ENCODE results near the gene CBX5.

The CBX5 gene

DNA sequence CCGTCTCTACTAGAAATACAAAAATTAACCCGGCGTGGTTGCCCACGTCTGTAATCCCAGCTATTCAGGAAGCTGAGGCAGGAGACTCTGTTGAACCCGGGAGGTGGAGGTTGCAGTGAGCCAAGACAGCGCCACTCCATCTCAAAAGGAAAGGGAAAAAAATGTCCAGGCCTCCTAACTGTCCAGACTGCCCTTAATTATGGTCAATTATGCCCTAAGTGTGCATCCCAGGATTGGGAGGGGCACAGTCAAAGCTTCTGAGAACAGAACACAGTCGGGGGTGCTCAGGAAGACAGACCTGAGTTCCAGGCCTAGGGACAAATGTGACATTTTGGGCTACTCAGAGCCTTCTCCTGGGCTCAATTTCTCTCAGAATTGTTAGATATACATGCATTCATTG lies 59.4 kb downstream of the CBX5 start:
- TF ChIP-seq SUZ12 (IDR thresholded peaks at IDR 0.05; ENCODE audit: extremely low read depth, insufficient read depth, insufficient read length): no peak
- TF ChIP-seq ZNF274 (IDR thresholded peaks at IDR 0.05; ENCODE audit: low read depth, low read length): no peak
- TF ChIP-seq YY1 (IDR thresholded peaks at IDR 0.05; ENCODE audit: insufficient read depth, insufficient read length): no peak
- H3K27me3 ChIP-seq (ENCODE audit: insufficient read depth, insufficient read length): peaks cover 36% of the 10 kb centered on the region
- H3K9ac ChIP-seq (ENCODE audit: insufficient read length, low read depth): no peak overlapping the region
- H3K4me1 ChIP-seq (ENCODE audit: insufficient read depth, insufficient read length): peaks cover 9% of the 10 kb centered on the region
- DNase-seq (ENCODE audit: low read depth, low spot score): no peak
- H3K4me3 ChIP-seq (ENCODE audit: insufficient read length, low read depth): no peak overlapping the region
- H3K9me3 ChIP-seq (ENCODE audit: insufficient read depth, low read length): peaks cover 11% of the 10 kb centered on the region; the same call in 1 of the 2 replicates
- H3K36me3 ChIP-seq (ENCODE audit: insufficient read depth, insufficient read length, low read length): no peaks in the 10 kb centered on the region

DNA sequence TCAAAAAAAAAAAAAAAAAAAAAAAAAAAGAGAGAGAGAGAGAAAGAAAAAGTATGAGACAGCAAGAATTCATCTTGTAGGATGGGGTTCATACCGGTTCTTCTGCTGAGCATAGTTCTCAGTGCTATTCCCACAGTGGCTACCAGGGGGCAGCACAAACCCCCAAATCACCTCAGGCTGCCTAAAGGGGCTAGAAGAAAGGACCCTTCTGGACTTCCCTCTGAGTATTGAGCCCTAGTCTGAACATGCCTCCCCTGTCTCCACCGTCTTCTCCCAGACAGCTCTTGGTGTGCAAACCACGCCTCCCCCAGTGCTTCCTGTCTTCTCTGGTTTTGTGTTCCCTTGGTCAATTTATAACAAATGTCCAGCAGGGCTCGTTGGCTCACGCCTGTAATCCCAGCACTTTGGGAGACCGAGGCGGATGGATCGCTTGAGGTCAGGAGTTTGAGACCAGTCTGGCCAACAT lies 59.8 kb downstream of the CBX5 start:
- Histone ChIP-seq H3K27me3 (ENCODE audit: insufficient read depth, insufficient read length) (peaks cover 38% of the 10 kb centered on the region), H3K9me3 (ENCODE audit: insufficient read depth, low read length) (peaks cover 15% of the 10 kb centered on the region; the same call in 1 of the 2 replicates), H3K4me1 (ENCODE audit: insufficient read depth, insufficient read length) (peaks cover 9% of the 10 kb centered on the region), H3K36me3 (ENCODE audit: insufficient read depth, insufficient read length, low read length) (no peaks in the 10 kb centered on the region), H3K9ac (ENCODE audit: insufficient read length, low read depth) (no peak overlapping the region), H3K4me3 (ENCODE audit: insufficient read length, low read depth) (no peak overlapping the region)
- DNase-seq (ENCODE audit: low read depth, low spot score): peak; percentile 58
- TF ChIP-seq ZNF274 (IDR thresholded peaks at IDR 0.05; ENCODE audit: low read depth, low read length) (no peak), SUZ12 (IDR thresholded peaks at IDR 0.05; ENCODE audit: extremely low read depth, insufficient read depth, insufficient read length) (no peak), YY1 (IDR thresholded peaks at IDR 0.05; ENCODE audit: insufficient read depth, insufficient read length) (no peak)

DNA sequence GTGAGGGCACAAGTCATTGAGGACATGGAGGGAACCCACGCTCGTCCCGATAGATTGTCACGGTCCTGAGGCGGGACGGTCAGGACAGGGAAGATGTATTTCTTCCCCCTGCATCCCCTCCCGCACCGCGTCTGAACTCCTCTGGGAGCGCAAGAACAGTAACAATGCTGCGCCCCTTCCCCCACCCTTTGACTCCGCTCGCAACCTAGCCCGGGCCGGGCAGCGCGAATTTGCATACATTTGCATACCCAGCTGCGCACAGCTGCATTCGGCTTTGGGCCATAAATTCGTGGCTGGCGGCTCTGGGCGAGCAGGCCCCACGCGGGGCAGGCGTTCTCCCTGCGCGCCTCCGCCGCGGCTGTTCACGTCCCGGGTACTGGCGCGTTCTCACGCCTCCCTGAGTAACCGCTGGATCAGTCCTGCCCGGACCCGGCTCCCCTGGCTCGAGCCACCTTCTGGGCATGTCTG lies 62.1 kb downstream of the CBX5 start:
- H3K27me3 ChIP-seq (ENCODE audit: insufficient read depth, insufficient read length): peaks cover 53% of the 10 kb centered on the region
- TF ChIP-seq ZNF274 (IDR thresholded peaks at IDR 0.05; ENCODE audit: low read depth, low read length) (no peak), SUZ12 (IDR thresholded peaks at IDR 0.05; ENCODE audit: extremely low read depth, insufficient read depth, insufficient read length) (no peak), YY1 (IDR thresholded peaks at IDR 0.05; ENCODE audit: insufficient read depth, insufficient read length) (no peak)
- DNase-seq (ENCODE audit: low read depth, low spot score): no peak
- H3K4me1 ChIP-seq (ENCODE audit: insufficient read depth, insufficient read length): peaks cover 9% of the 10 kb centered on the region
- peak overlapping the region; percentile 73 for H3K9ac ChIP-seq (ENCODE audit: insufficient read length, low read depth)
- H3K36me3 ChIP-seq (ENCODE audit: insufficient read depth, insufficient read length, low read length): no peaks in the 10 kb centered on the region
- H3K9me3 ChIP-seq (ENCODE audit: insufficient read depth, low read length): peaks cover 26% of the 10 kb centered on the region; the same call in 1 of the 2 replicates
- peak overlapping the region; percentile 29 for H3K4me3 ChIP-seq (ENCODE audit: insufficient read length, low read depth)

DNA sequence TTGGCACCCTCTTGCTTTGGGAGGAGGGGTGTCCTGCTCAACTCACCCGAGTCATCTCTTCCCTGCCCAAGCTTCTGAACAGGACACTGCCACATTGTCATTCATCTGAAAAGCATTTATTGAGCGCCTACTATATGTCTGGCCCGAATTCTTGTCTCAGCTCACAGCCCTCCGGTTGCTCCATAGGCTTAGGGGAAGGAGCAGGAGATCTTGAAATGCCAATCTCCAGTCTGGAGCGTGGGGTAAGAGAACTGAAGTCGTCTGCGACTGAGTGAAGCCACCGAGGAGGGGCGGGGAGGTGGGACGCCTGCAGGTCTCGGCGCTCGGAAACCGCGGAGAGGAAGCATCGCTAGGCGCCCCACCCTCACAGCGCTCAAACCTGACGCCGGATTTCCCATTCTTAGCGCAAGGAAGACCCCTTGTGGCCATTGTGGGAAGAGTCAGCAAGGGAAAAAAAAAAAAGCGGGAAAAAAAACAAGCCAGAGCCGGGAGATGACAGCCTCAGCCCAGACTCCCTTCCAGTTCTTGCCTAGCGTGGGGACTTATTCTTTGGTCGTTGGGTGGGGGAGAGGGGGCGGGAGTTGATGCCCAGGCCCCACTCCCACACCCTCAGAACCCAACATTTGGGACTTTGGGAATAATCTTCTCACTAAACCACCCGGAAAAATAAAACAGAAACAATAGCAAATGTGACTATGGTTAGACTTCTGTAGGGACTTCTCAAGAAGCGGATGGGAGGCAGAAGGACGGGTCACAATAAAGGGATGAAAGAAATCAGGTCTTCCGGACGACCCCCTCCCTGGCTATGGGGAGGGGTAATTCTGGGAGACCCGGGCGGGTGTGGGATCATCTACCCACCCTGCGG lies 62.9 kb downstream of the CBX5 start:
- peaks cover 55% of the 10 kb centered on the region for H3K27me3 ChIP-seq (ENCODE audit: insufficient read depth, insufficient read length)

DNA sequence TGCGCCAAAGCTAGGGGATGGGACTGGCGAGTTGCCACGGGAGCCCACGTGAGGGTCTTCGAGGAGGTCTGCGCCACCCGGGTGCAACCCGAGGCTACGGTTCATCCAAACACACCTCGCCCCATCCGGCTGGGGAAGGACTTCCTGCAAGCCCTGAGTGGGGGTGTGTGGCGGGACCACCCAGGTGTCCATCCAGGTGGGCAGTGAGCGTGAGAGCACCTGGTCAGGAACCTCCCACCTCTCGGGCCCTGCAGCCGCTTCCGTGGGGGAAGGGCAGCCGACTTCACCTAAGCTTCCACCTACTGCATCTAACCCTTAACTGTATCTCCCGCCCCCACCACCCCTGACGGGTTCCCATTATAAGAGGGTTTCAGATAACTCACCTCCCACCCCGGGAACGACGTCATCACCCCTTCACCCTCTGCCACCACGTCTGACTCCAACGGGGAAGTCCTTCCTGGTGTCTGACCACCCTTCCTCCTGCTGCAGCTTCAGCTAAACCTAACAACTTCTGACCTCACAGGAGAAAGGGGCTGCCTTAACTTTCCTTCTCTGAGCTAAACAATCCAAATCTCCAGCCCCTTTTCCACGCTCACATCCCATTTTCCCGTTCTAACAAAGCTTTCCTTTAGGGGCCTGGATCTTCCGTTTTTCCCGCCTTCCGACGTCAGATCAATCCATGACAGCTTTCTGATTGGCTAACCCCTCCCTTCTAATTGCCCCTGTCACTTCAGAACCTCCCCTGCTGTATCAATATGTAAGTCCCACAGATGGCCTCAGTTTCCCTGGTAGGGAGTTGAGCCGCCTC lies 63.7 kb downstream of the CBX5 start:
- no peak for DNase-seq (ENCODE audit: low read depth, low spot score)
- H3K4me3 ChIP-seq (ENCODE audit: insufficient read length, low read depth): no peak overlapping the region
- TF ChIP-seq ZNF274 (IDR thresholded peaks at IDR 0.05; ENCODE audit: low read depth, low read length) (no peak), YY1 (IDR thresholded peaks at IDR 0.05; ENCODE audit: insufficient read depth, insufficient read length) (no peak), SUZ12 (IDR thresholded peaks at IDR 0.05; ENCODE audit: extremely low read depth, insufficient read depth, insufficient read length) (no peak)
- peaks cover 26% of the 10 kb centered on the region; the same call in 1 of the 2 replicates for H3K9me3 ChIP-seq (ENCODE audit: insufficient read depth, low read length)
- no peaks in the 10 kb centered on the region for H3K36me3 ChIP-seq (ENCODE audit: insufficient read depth, insufficient read length, low read length)
- no peak overlapping the region for H3K9ac ChIP-seq (ENCODE audit: insufficient read length, low read depth)
- H3K27me3 ChIP-seq (ENCODE audit: insufficient read depth, insufficient read length): peaks cover 60% of the 10 kb centered on the region
- peaks cover 9% of the 10 kb centered on the region for H3K4me1 ChIP-seq (ENCODE audit: insufficient read depth, insufficient read length)

More for the DNA sequence above, 62.9 kb downstream of the CBX5 start:
- no peak for TF ChIP-seq YY1 (IDR thresholded peaks at IDR 0.05; ENCODE audit: insufficient read depth, insufficient read length)
- TF ChIP-seq ZNF274 (IDR thresholded peaks at IDR 0.05; ENCODE audit: low read depth, low read length): no peak
- peak; percentile 0 for TF ChIP-seq SUZ12 (IDR thresholded peaks at IDR 0.05; ENCODE audit: extremely low read depth, insufficient read depth, insufficient read length)
- peaks cover 9% of the 10 kb centered on the region for H3K4me1 ChIP-seq (ENCODE audit: insufficient read depth, insufficient read length)
- H3K9me3 ChIP-seq (ENCODE audit: insufficient read depth, low read length): peaks cover 26% of the 10 kb centered on the region; the same call in 1 of the 2 replicates
- peak overlapping the region; percentile 73 for H3K9ac ChIP-seq (ENCODE audit: insufficient read length, low read depth)
- DNase-seq (ENCODE audit: low read depth, low spot score): peak; percentile 84
- no peaks in the 10 kb centered on the region for H3K36me3 ChIP-seq (ENCODE audit: insufficient read depth, insufficient read length, low read length)
- H3K4me3 ChIP-seq (ENCODE audit: insufficient read length, low read depth): peak overlapping the region; percentile 29

DNA sequence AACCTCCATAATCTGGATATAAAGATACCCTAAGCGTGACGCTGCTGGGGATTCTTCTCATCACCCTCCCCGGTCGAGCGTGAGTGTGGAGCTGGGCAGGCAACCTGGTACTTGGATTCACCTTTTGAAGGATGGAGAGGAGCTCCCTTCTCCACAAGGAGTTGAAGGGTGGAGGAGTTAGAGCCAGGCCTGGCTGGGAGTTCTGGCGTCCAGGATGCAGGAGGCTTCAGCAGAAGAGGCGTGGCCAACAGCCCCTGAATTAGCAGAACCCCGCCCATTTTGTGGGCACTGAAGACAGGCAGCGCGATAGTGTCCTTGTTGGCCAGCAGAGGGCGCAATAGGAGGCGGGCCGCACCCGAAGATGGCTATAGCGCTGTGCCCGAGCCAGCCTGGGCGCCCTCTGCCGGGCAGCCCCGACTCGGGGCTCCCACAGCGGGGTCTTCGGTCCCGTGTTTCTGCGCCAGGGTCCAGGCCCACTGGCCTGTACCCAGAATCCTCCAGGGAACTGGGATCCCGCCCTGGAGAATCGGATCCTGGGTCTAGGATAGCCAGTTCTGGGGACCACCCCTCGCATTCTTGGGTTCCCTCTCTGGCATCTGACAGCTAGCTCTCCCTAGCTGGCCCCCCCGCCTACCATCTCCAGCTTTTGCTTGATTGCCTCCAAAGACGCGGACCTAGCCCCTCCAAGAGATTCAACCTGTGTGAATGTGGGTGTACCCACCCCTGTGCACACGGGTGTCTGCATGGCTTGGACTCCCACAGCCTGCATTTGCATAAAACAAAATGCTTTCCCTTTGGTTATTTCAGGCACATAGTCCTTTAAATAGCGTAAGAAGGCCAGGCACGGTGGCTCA lies 65.1 kb downstream of the CBX5 start:
- peaks cover 26% of the 10 kb centered on the region; the same call in 1 of the 2 replicates for H3K9me3 ChIP-seq (ENCODE audit: insufficient read depth, low read length)
- H3K4me3 ChIP-seq (ENCODE audit: insufficient read length, low read depth): no peak overlapping the region
- peaks cover 72% of the 10 kb centered on the region for H3K27me3 ChIP-seq (ENCODE audit: insufficient read depth, insufficient read length)
- no peak for TF ChIP-seq SUZ12 (IDR thresholded peaks at IDR 0.05; ENCODE audit: extremely low read depth, insufficient read depth, insufficient read length)
- TF ChIP-seq ZNF274 (IDR thresholded peaks at IDR 0.05; ENCODE audit: low read depth, low read length): no peak
- TF ChIP-seq YY1 (IDR thresholded peaks at IDR 0.05; ENCODE audit: insufficient read depth, insufficient read length): no peak
- no peak overlapping the region for H3K9ac ChIP-seq (ENCODE audit: insufficient read length, low read depth)
- DNase-seq (ENCODE audit: low read depth, low spot score): peak; percentile 92
- no peaks in the 10 kb centered on the region for H3K36me3 ChIP-seq (ENCODE audit: insufficient read depth, insufficient read length, low read length)
- H3K4me1 ChIP-seq (ENCODE audit: insufficient read depth, insufficient read length): peaks cover 9% of the 10 kb centered on the region

Data from NT2/D1 (cell line).